ENCODE measurements around the gene SARNP.

The SARNP gene

GRCh38 chr12:55721601-55722213 lies 95.8 kb downstream of the SARNP start:
- no peak for DNase-seq

GRCh38 chr12:55720894-55721444 lies 96.6 kb downstream of the SARNP start:
- no peak for DNase-seq

GRCh38 chr12:55720071-55720564 lies 97.4 kb downstream of the SARNP start, which contains the start of gene RDH5:
RDH5 (plus strand) TSS chr12:55720393; CDS start chr12:55721185, 792 bp downstream.
- no peak for DNase-seq

- DNase-seq: no peak
These were observed 98.2 kb downstream of the SARNP start for GRCh38 chr12:55719371-55719770.

GRCh38 chr12:55718624-55719275 lies 98.8 kb downstream of the SARNP start:
- no peak for DNase-seq

- DNase-seq: no peak
These were observed 99.5 kb downstream of the SARNP start for GRCh38 chr12:55718015-55718414.

GRCh38 chr12:55717011-55718007 lies 100.2 kb downstream of the SARNP start:
- DNase-seq: no peak

- no peak for DNase-seq
These were observed 101.0 kb downstream of the SARNP start for GRCh38 chr12:55716582-55716957.

- DNase-seq: peak; percentile 97
These were observed 101.5 kb downstream of the SARNP start, which contains the start of gene BLOC1S1 for GRCh38 chr12:55715833-55716581. BLOC1S1 (plus strand) TSS chr12:55716046; CDS start chr12:55716052, 6 bp downstream.

GRCh38 chr12:55715169-55715764 lies 102.3 kb downstream of the SARNP start:
- DNase-seq: no peak

- no peak for DNase-seq
These were observed 103.8 kb downstream of the SARNP start for GRCh38 chr12:55713721-55714120.

GRCh38 chr12:55712700-55713415 lies 104.7 kb downstream of the SARNP start:
- DNase-seq: no peak

- no peak for DNase-seq
These were observed 105.6 kb downstream of the SARNP start for GRCh38 chr12:55711786-55712553.

- DNase-seq: no peak
These were observed 108.8 kb downstream of the SARNP start for GRCh38 chr12:55708695-55709233.

GRCh38 chr12:55707841-55708694 lies 109.5 kb downstream of the SARNP start, which contains the start of gene ITGA7:
ITGA7 (minus strand) TSS chr12:55707904; CDS start chr12:55707682, 222 bp downstream.
- DNase-seq: peak; percentile 77
